Skeletal muscle cell (primary cell): ENCODE data around the gene TAX1BP3.

ENCODE experiments used
- DNase-seq: peaks from one replicate; pipeline ENCODE4 v3.0.0-alpha.2; 2010; ENCODE audit warnings: low read depth
- H3K4me3 ChIP-seq: 2 replicates; pipeline ENCODE4 v1.5.1; 2011; ENCODE audit warnings: low read depth, mild to moderate bottlenecking, control low read depth, low read length, moderate library complexity

The TAX1BP3 gene

GRCh38 chr17:3663102-3664011 is 5.0 kb downstream of the TAX1BP3 start:
- H3K4me3 ChIP-seq, result no peak overlapping the region
- no peak for DNase-seq

GRCh38 chr17:3660311-3660891 is 8.0 kb downstream of the TAX1BP3 start:
- no peak for DNase-seq
- no peak overlapping the region for H3K4me3 ChIP-seq

GRCh38 chr17:3659541-3660111 is 8.8 kb downstream of the TAX1BP3 start:
- peak; percentile 67 for DNase-seq
- no peak overlapping the region for H3K4me3 ChIP-seq

- no peak overlapping the region for H3K4me3 ChIP-seq
- no peak for DNase-seq
These were observed 9.5 kb downstream of the TAX1BP3 start for GRCh38 chr17:3658784-3659449.

GRCh38 chr17:3657874-3658783 is 10.2 kb downstream of the TAX1BP3 start:
- no peak overlapping the region for H3K4me3 ChIP-seq
- DNase-seq, result no peak

- no peak overlapping the region for H3K4me3 ChIP-seq
- DNase-seq, result no peak
These were observed 10.8 kb downstream of the TAX1BP3 start for GRCh38 chr17:3657588-3657869.

- no peak overlapping the region for H3K4me3 ChIP-seq
- DNase-seq, result no peak
These were observed 11.4 kb downstream of the TAX1BP3 start for GRCh38 chr17:3656755-3657587.

- DNase-seq, result no peak
These were observed 12.0 kb downstream of the TAX1BP3 start for GRCh38 chr17:3656353-3656752.

GRCh38 chr17:3655766-3656165 is 12.6 kb downstream of the TAX1BP3 start:
- DNase-seq, result no peak
- H3K4me3 ChIP-seq, result no peak overlapping the region

More at GRCh38 chr17:3656353-3656752, 12.0 kb downstream of the TAX1BP3 start:
- no peak overlapping the region for H3K4me3 ChIP-seq

GRCh38 chr17:3647769-3648555 is 20.4 kb downstream of the TAX1BP3 start:
- no peak for DNase-seq
- no peak overlapping the region for H3K4me3 ChIP-seq

GRCh38 chr17:3647251-3647650 is 21.1 kb downstream of the TAX1BP3 start:
- DNase-seq, result no peak
- no peak overlapping the region for H3K4me3 ChIP-seq

- no peak for DNase-seq
These were observed 23.1 kb downstream of the TAX1BP3 start for GRCh38 chr17:3645310-3645709.

GRCh38 chr17:3643889-3644349 is 24.5 kb downstream of the TAX1BP3 start:
- no peak for DNase-seq

More at GRCh38 chr17:3645310-3645709, 23.1 kb downstream of the TAX1BP3 start:
- H3K4me3 ChIP-seq, result no peak overlapping the region

GRCh38 chr17:3641717-3642486 is 26.5 kb downstream of the TAX1BP3 start:
- H3K4me3 ChIP-seq, result no peak overlapping the region
- DNase-seq, result no peak

More at GRCh38 chr17:3643889-3644349, 24.5 kb downstream of the TAX1BP3 start:
- no peak overlapping the region for H3K4me3 ChIP-seq

GRCh38 chr17:3641014-3641413 is 27.4 kb downstream of the TAX1BP3 start:
- no peak for DNase-seq
- H3K4me3 ChIP-seq, result no peak overlapping the region

- H3K4me3 ChIP-seq, result no peak overlapping the region
- no peak for DNase-seq
These were observed 28.3 kb downstream of the TAX1BP3 start for GRCh38 chr17:3639981-3640596.
